Fibroblast of the conjunctiva (primary cell): ENCODE measurements around the gene THUMPD2.
A peak's percentile ranks its signal among the peaks of the same experiment; 100 is the strongest.

Experiments used
- DNase-seq: peaks from one replicate; pipeline ENCODE4 v3.0.0-alpha.2; 2010; ENCODE audit warnings: low read depth

The THUMPD2 gene

DNA sequence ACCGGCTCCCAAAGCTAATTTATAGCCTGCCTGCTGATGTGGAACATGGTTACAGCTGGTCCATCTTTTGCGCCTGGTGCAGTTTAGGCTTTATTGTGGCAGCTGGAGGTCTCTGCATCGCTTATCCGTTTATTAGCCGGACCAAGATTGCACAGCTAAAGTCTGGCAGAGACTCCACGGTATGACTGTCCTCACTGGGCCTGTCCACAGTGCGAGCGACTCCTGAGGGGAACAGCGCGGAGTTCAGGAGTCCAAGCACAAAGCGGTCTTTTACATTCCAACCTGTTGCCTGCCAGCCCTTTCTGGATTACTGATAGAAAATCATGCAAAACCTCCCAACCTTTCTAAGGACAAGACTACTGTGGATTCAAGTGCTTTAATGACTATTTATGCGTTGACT is 62.0 kb downstream of the THUMPD2 start:
- no peak for DNase-seq

GRCh38 chr2:39715822-39716221 is 63.2 kb downstream of the THUMPD2 start:
- DNase-seq: no peak

DNA sequence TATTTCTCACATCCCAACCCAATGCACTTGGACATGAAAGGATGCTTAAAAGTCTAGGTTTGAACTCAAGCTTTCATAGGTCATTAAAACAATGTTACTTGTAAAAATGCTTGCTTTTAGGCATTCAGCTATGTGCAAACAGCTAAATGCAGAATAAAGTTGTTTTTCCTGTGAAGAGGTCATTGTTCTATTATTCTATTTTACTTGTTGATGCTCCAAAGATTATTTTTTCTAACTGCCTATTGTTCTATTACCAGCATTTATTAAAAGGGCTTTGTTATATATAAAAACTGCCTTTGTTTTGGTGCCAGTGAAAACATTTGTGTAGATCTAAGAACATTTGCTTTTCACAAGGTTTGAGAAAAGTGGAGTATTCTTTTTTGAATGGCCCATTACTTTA is 64.0 kb downstream of the THUMPD2 start:
- DNase-seq: no peak

DNA sequence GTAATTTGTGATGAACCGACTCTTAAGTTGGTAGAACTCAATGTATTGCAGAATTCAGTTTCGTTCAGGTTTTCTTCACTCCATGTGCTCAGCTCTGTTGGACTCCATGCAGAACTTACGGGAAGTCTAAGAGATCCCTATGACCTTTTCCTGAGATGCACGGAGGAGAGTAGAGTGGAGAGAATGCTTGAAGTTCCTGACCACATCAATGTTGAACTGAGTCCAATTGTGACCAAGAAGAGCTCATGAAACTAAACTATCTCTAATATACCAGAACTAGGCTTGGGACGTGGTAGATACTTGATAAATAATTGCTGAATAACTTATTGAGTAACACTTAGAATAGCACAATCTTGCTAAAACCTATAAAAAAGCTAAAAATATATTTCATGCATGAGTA is 66.1 kb downstream of the THUMPD2 start:
- no peak for DNase-seq

DNA sequence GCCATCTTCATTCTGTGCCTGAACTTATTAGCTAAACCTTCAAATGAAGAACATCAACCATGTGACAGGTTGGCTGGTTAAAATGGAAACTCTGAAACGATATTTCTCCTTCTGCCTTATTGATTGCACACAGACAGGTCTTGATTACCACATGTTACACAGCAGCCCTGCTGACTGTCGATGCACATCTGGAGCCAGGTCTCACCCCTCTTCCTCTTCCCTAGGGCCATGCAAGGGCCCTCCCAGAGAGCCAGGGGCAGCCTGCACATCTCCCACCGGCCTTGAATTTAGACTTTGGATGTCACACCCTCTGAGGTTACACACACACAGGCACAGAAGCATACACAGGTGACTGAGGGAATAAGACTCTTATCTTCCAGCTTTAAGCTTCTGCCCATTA is 68.3 kb downstream of the THUMPD2 start:
- DNase-seq: no peak

GRCh38 chr2:39708003-39708402 is 71.1 kb downstream of the THUMPD2 start:
- no peak for DNase-seq

DNA sequence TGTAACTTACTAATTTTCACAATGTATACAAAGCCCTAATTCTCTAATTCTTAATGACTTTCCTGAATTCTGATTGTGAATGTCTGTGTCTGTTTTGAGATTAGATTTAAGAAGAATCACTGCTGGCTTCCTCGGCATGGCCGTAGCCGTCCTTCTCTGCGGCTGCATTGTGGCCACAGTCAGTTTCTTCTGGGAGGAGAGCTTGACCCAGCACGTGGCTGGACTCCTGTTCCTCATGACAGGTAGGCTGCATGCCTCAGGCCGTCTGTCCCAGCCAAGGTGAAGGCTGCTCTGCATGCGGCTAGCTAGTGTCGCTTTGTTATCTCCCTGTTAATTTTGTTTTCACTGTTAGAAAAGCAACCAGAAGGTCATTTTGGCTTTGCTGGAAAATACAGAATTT is 72.1 kb downstream of the THUMPD2 start:
- no peak for DNase-seq

GRCh38 chr2:39706312-39706711 is 72.7 kb downstream of the THUMPD2 start:
- DNase-seq: no peak

- no peak for DNase-seq
Measured at GRCh38 chr2:39705638-39706037, 73.4 kb downstream of the THUMPD2 start.

DNA sequence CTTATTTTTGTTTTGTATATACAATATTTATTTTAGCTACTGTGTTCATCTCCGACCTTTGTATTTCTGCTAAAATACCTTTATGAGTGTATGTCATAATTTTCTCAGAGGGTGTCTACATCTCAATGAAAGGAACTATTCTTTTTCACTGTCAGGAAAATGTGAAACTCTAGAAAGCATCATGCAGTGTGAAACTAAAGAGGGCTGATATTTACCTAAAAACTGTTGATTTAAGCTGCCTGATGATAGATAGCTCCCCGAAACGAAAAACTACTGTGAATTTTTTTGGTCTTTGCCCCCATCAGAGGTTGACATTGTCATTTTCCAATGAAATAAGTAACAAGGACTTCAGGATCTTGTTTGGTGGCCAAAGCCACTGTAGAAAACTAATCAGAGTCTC is 74.5 kb downstream of the THUMPD2 start:
- DNase-seq: no peak

DNA sequence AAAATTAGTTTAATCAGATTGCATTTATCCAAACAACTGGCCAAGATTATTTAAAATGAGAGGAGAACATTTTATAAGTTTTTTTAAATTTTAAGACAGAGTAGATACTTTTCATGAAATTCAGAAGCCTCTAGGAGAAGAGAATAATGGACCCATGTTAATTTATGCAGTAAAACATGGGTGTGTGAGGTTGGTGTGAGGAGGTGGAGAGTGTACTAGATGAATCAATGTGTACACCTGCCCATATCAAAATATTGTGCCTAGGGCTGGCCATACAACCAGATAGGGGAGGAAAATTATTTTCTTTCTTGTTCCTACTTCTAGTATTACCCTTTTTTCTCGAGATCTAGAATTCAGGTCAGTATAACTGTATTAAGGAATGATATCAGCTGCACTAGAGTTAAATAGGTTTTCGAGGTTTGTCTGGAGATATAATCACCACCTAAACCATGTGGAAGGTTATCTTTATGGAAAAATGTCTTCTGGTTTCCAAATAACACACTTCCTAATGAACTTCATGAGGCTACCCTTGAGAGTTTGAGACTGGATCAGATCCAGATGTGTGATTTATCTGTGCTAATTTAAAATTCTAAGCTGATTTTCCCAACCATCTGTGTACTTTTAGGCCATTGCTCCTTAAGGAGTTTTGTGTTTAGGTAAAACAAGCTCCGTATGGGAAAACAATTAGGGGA is 75.7 kb downstream of the THUMPD2 start:
- no peak for DNase-seq

GRCh38 chr2:39701137-39701536 is 77.9 kb downstream of the THUMPD2 start:
- no peak for DNase-seq

GRCh38 chr2:39697454-39697853 is 81.6 kb downstream of the THUMPD2 start:
- DNase-seq: no peak

GRCh38 chr2:39696838-39697237 is 82.2 kb downstream of the THUMPD2 start:
- peak; percentile 51 for DNase-seq

DNA sequence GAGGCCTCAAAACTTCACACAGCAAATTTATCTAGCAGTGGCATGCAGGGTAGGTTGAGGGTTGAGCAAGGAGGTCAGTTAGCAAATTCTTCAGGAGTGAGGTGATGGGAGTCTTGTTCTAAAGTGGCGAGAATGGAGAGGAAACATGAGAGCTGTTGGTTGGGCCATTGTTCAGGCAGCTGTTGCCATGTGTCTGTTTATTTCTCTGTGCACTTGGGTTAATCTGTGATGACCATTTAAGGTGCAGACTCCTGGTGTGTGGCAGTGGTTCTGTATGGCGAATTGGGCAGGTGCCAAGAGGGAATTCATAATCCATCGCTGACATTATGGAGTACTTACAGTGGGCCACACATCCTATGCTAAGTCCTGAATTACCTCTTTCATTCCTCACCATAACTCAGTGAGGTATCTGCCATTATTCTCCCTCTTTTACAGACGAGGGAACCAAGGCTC is 82.9 kb downstream of the THUMPD2 start:
- peak; percentile 18 for DNase-seq

- DNase-seq: no peak
Measured at GRCh38 chr2:39693245-39693644, 85.8 kb downstream of the THUMPD2 start.

GRCh38 chr2:39689876-39690275 is 89.2 kb downstream of the THUMPD2 start:
- DNase-seq: no peak

DNA sequence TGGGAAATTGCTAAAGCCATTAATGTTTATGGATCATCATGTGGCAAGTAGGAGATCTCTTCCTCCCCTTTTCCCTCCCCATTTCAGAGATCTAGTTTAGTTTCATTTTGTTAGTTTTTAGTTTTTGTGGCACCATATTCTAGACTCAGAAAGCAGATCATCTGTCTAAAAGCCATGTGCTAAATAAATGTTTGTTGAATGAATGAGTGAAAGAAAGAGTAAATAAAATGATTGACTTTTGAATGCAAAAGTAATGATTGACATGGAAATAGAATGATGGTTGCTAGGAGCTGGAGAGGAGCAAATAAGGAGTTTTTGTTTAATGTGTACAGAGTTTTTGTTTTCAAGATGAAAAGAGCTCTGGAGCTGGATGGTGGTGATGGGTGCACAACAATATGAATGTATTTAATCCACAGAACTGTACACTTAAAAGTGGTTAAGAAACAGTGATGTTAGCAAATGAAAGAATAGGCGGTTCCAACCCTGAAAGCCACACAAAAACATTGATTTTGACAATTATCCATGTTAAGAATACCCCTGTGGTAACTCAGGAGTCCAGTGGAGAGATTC is 89.7 kb downstream of the THUMPD2 start:
- no peak for DNase-seq

GRCh38 chr2:39688181-39688580 is 90.9 kb downstream of the THUMPD2 start:
- DNase-seq: no peak

- no peak for DNase-seq
Measured at GRCh38 chr2:39686456-39686855, 92.6 kb downstream of the THUMPD2 start.
